ENCODE data around the gene GSG1.
A peak's percentile ranks its signal among the peaks of the same experiment; 100 is the strongest.

The GSG1 gene

DNA sequence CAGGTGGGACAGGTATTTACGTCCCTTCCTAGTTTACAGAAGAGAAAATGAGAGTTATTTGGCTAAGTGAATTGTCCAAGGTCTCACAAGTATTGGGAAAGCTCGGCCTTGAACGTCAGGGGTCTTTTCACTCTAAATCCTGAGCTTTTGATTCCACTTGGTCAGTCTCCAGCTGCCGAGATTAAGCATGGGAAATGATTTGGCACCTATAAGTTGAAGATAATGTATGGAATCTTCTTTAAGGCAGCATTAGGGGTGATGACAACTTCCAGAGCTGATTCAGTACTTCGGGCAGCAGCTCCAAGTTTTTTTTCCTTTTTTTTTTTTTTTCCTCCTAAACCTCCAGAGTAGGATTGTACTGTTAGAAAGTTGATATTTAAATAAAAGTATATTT, 58.6 kb downstream of the GSG1 start:
- Mint-ChIP-seq H3K4me3 (peak overlapping the region; percentile 85 to 92 (median 89)), H3K36me3 (ENCODE audit: low read depth) (no peaks in the 10 kb centered on the region), H3K27ac (no peak overlapping the region), H3K9me3 (no peaks in the 10 kb centered on the region), H3K27me3 (ENCODE audit: low read depth) (peaks cover 10% of the 10 kb centered on the region), H3K4me1 (peaks cover 14% of the 10 kb centered on the region)
- TF ChIP-seq, protein P1, sequence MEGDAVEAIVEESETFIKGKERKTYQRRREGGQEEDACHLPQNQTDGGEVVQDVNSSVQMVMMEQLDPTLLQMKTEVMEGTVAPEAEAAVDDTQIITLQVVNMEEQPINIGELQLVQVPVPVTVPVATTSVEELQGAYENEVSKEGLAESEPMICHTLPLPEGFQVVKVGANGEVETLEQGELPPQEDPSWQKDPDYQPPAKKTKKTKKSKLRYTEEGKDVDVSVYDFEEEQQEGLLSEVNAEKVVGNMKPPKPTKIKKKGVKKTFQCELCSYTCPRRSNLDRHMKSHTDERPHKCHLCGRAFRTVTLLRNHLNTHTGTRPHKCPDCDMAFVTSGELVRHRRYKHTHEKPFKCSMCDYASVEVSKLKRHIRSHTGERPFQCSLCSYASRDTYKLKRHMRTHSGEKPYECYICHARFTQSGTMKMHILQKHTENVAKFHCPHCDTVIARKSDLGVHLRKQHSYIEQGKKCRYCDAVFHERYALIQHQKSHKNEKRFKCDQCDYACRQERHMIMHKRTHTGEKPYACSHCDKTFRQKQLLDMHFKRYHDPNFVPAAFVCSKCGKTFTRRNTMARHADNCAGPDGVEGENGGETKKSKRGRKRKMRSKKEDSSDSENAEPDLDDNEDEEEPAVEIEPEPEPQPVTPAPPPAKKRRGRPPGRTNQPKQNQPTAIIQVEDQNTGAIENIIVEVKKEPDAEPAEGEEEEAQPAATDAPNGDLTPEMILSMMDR (IDR thresholded peaks at IDR 0.05; ENCODE audit: unreplicated experiment in 3 of 3): no peak

DNA sequence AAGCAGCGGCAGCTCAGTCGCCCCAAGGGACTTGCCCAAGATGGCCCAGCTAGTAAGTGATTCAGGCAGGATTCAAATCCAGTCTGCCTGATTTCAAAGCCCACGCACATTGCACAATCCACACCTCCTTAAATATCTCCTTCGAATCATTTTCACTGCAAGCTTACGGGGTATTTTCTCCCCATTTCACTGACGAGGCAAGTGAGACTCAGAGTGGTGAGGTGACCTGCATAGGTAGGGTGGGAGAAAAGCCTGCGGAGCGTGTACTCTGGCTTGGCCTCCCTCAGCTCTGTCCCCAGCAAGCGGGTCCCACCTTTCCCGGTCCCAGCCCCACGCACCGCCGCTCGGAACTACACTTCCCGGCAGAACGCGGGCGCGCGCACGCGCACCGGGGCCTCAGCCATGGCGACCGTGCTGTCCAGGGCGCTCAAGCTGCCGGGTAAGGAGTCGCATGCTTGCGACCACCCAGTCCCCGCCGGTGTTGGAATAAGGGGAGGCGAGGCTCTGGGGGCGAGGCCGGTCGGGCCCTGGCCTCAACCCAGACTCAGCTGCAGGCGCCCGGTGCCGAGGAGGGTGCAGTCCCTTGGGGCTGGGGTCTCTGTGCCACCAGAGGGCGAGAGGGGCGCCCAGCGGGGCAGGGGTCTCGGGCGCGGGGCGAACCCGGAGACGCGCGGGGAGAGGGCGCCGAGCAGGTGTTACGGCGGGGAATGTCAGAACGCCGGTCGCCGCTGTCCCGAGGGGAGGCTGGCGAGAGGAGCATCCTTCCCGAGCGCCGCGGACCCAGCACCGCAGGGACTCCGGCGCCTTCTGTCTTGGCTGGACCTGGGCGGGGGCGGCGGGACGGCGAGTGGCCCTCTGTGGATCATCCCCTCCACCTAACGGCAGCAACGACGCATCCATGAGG, 59.2 kb downstream of the GSG1 start, which contains the start of gene FAM234B:
Gene FAM234B, plus strand, starts transcription at position 380 of the 904 bp plus-strand sequence. Its CDS starts 23 bp downstream, at position 403.
- TF ChIP-seq, protein P1 (IDR thresholded peaks at IDR 0.05; ENCODE audit: unreplicated experiment in 3 of 3): peak in 2 of 3 experiments; percentile 17 to 27
- Mint-ChIP-seq H3K9me3 (no peaks in the 10 kb centered on the region), H3K36me3 (ENCODE audit: low read depth) (no peaks in the 10 kb centered on the region), H3K27ac (no peak within 1 kb of the TSS), H3K4me1 (peaks cover 18% of the 10 kb centered on the region), H3K4me3 (peak within 1 kb of the TSS; percentile 85 to 92 (median 89)), H3K27me3 (ENCODE audit: low read depth) (peaks cover 10% of the 10 kb centered on the region)

DNA sequence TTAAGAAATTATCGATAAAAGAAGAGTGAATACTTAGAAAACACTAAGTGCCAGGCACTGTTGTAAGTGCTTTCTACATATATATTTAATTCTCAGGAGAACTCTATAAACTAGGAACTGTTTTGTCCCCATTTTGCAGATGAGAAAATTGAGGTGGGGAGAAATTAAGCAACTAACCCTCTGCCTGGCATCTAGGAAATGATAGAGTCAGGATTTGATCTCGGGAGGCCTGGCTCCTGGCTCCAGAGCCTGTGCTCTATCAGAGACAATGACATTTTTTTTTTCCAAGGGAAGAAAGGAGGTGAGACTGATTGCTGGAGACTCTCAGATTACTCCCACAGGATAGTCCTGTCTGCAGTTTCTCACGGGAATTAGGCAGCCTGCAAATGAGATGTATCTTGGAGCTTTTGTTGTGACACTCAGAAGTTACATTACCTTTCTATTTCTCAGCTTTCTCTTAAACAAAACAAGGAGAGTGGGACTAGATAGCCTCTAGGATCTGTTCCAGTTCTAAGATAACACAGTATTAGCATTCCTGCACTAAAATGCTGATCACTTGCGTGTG, 60.7 kb downstream of the GSG1 start:
- peaks cover 10% of the 10 kb centered on the region for H3K27me3 Mint-ChIP-seq (ENCODE audit: low read depth)
- H3K36me3 Mint-ChIP-seq (ENCODE audit: low read depth): no peaks in the 10 kb centered on the region
- H3K4me3 Mint-ChIP-seq: peak overlapping the region; percentile 85 to 89 (median 85)
- no peak overlapping the region for H3K27ac Mint-ChIP-seq
- TF ChIP-seq, protein P1 (IDR thresholded peaks at IDR 0.05; ENCODE audit: unreplicated experiment in 3 of 3): no peak
- H3K9me3 Mint-ChIP-seq: no peaks in the 10 kb centered on the region
- H3K4me1 Mint-ChIP-seq: peaks cover 26% of the 10 kb centered on the region

DNA sequence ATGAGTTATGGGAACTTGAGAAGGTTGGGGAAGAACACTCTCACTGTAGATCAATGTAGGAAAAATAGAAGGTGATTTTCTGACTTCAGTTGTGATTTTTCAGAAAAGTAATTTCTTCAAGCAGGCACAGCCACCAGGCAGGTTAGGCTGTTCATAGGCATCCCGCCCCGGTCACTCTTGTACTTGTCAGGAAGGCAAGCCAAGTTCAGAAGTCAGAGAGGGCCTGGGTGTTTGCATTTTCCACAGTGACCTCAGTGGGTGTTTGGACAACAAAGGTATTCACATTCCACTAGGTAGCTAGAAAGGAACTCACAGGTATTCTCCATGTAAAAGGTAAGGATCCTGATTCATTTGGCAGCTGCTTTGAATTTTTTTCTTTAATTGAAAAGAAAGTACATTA, 62.2 kb downstream of the GSG1 start:
- Mint-ChIP-seq H3K4me3 (peak overlapping the region; percentile 1 to 43 (median 22)), H3K27me3 (ENCODE audit: low read depth) (peaks cover 10% of the 10 kb centered on the region), H3K4me1 (peaks cover 25% of the 10 kb centered on the region), H3K9me3 (no peaks in the 10 kb centered on the region), H3K36me3 (ENCODE audit: low read depth) (no peaks in the 10 kb centered on the region), H3K27ac (peak overlapping the region in 1 of 3 experiments; percentile 4)
- TF ChIP-seq, protein P1 (IDR thresholded peaks at IDR 0.05; ENCODE audit: unreplicated experiment in 3 of 3): no peak

DNA sequence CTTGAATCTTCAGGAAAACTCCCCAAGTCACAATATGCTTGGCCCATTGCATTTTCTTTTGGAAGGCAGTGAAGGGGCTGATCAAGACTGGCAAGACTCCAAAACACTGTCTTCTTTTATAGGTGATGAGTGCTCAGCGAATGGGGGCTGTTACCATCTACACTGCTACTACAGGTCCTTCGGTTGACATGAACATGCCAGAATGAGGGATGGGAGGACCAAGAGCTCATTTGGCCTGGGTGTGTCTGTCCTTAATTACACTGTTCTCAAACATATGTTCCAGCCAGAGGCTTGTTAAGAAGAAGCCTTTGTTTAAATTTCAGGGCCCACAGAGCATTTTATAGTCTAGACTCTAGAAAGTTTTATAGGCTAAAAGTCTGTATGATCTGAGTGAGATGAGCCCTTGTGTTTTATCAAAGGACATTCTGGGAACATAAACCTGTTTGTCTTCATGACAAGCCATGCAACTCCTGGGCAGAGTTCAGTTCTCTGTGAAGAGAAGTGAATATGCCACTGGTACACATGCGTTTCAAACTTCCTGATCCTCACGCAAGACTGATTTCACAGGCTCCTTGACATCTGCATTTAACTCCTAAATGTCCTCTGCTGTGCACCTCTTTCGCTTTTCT, 64.0 kb downstream of the GSG1 start:
- Mint-ChIP-seq H3K9me3 (no peaks in the 10 kb centered on the region), H3K36me3 (ENCODE audit: low read depth) (no peaks in the 10 kb centered on the region), H3K27me3 (ENCODE audit: low read depth) (peaks cover 4% of the 10 kb centered on the region), H3K4me3 (no peak overlapping the region), H3K4me1 (peaks cover 17% of the 10 kb centered on the region), H3K27ac (peak overlapping the region; percentile 2 to 6 (median 4))
- TF ChIP-seq, protein P1 (IDR thresholded peaks at IDR 0.05; ENCODE audit: unreplicated experiment in 3 of 3): no peak

All from nephron (organoid).